ENCODE results near the gene HCK. TPM values are rescaled to one million over a fixed set of nuclear protein-coding genes. Genes with fewer than 3 reads are reported as not detected.

The HCK gene
- total and polyA plus RNA-seq, 2 experiments from 2014 or later = not detected

- H2AFZ ChIP-seq = no peak overlapping the region
- no peak for DNase-seq
- peaks cover 12% of the 10 kb centered on the region; the same call in 1 of the 2 replicates for H3K79me2 ChIP-seq (ENCODE audit: insufficient read depth)
- TF ChIP-seq EZH2phosphoT487 (IDR thresholded peaks at IDR 0.05; ENCODE audit: insufficient read depth, low read depth) (no peak), EZH2 (IDR thresholded peaks at IDR 0.05; ENCODE audit: insufficient read depth, poor library complexity, severe bottlenecking) (no peak)
- no peak overlapping the region for H3K27ac ChIP-seq
- H3K9ac ChIP-seq = no peak overlapping the region
- no peak overlapping the region for H3K4me2 ChIP-seq (ENCODE audit: unreplicated experiment)
- no peaks in the 10 kb centered on the region for H3F3A ChIP-seq (ENCODE audit: insufficient read depth)
- no peaks in the 10 kb centered on the region for H3K9me2 ChIP-seq (ENCODE audit: insufficient read depth)
- no peaks in the 10 kb centered on the region for H3K27me3 ChIP-seq (replicated peaks; ENCODE audit: insufficient read depth)
- H3K36me3 ChIP-seq (ENCODE audit: low read depth) = peaks cover 23% of the 10 kb centered on the region
- no peaks in the 10 kb centered on the region for H4K20me1 ChIP-seq (ENCODE audit: insufficient read depth)
- in situ Hi-C loops (cut with MboI) = no loop called here
- H3K9me3 ChIP-seq (ENCODE audit: low read depth) = no peaks in the 10 kb centered on the region
- H3K4me1 ChIP-seq (ENCODE audit: insufficient read depth) = no peaks in the 10 kb centered on the region
- 80 to 84% methylated on average over 3 of the region's 3 CpGs for WGBS, 2 experiments (ENCODE audit: low coverage in 1 of 2, low lambda C conversion rate in 2 of 2, missing lambda C conversion rate in 2 of 2)
- no peak overlapping the region for H3K4me3 ChIP-seq
Measured at GRCh38 chr20:32139947-32140346, 87.9 kb downstream of the HCK start.

DNA sequence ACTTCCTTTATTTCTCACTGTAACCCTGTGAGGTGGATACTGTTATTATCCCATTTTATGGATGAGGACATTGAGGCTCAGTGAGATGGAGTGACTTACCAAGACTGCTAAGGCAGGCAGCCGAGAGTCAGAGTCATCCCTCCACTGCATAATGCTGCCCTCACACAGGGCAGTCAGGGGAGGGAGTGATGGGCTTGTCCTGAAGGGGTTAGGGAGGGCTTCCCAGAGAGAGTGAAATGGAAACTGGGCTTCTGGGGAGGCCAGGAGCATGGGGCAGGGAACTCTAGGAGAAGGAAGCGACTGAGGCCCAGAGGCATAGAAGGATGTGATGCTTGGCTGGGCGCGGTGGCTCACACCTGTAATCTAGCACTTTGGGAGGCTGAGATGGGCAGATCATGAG, 88.6 kb downstream of the HCK start:
- in situ Hi-C loops (cut with MboI) = no loop called here
- TF ChIP-seq EZH2phosphoT487 (IDR thresholded peaks at IDR 0.05; ENCODE audit: insufficient read depth, low read depth) = no peak
- TF ChIP-seq EZH2 (IDR thresholded peaks at IDR 0.05; ENCODE audit: insufficient read depth, poor library complexity, severe bottlenecking) = no peak
- H3K27me3 ChIP-seq (replicated peaks; ENCODE audit: insufficient read depth) = no peaks in the 10 kb centered on the region
- no peaks in the 10 kb centered on the region for H3K4me1 ChIP-seq (ENCODE audit: insufficient read depth)
- no peaks in the 10 kb centered on the region for H3K9me2 ChIP-seq (ENCODE audit: insufficient read depth)
- H3K36me3 ChIP-seq (ENCODE audit: low read depth) = peaks cover 29% of the 10 kb centered on the region
- H3K4me3 ChIP-seq = no peak overlapping the region
- no peaks in the 10 kb centered on the region for H4K20me1 ChIP-seq (ENCODE audit: insufficient read depth)
- no peak overlapping the region for H3K27ac ChIP-seq
- no peaks in the 10 kb centered on the region for H3K9me3 ChIP-seq (ENCODE audit: low read depth)
- no peak overlapping the region for H3K4me2 ChIP-seq (ENCODE audit: unreplicated experiment)
- 96 to 100% methylated on average over 4 of the region's 4 CpGs for WGBS, 2 experiments (ENCODE audit: low coverage in 1 of 2, low lambda C conversion rate in 2 of 2, missing lambda C conversion rate in 2 of 2)
- H3K79me2 ChIP-seq (ENCODE audit: insufficient read depth) = peaks cover 6% of the 10 kb centered on the region; the same call in 1 of the 2 replicates
- no peak overlapping the region for H2AFZ ChIP-seq
- H3K9ac ChIP-seq = no peak overlapping the region
- no peaks in the 10 kb centered on the region for H3F3A ChIP-seq (ENCODE audit: insufficient read depth)
- DNase-seq = no peak

- H2AFZ ChIP-seq = no peak overlapping the region
- no peaks in the 10 kb centered on the region for H3K9me3 ChIP-seq (ENCODE audit: low read depth)
- no peak overlapping the region for H3K4me2 ChIP-seq (ENCODE audit: unreplicated experiment)
- WGBS, 2 experiments (ENCODE audit: low coverage in 1 of 2, low lambda C conversion rate in 2 of 2, missing lambda C conversion rate in 2 of 2) = 90 to 92% methylated on average over 20 to 21 of the region's 21 CpGs
- H4K20me1 ChIP-seq (ENCODE audit: insufficient read depth) = no peaks in the 10 kb centered on the region
- in situ Hi-C loops (cut with MboI) = no loop called here
- H3K79me2 ChIP-seq (ENCODE audit: insufficient read depth) = peaks cover 6% of the 10 kb centered on the region; the same call in 1 of the 2 replicates
- no peaks in the 10 kb centered on the region for H3K27me3 ChIP-seq (replicated peaks; ENCODE audit: insufficient read depth)
- no peaks in the 10 kb centered on the region for H3K9me2 ChIP-seq (ENCODE audit: insufficient read depth)
- H3K4me3 ChIP-seq = no peak overlapping the region
- H3K36me3 ChIP-seq (ENCODE audit: low read depth) = peaks cover 29% of the 10 kb centered on the region
- no peaks in the 10 kb centered on the region for H3K4me1 ChIP-seq (ENCODE audit: insufficient read depth)
- H3F3A ChIP-seq (ENCODE audit: insufficient read depth) = no peaks in the 10 kb centered on the region
- H3K9ac ChIP-seq = no peak overlapping the region
- H3K27ac ChIP-seq = no peak overlapping the region
- DNase-seq = no peak
- TF ChIP-seq EZH2phosphoT487 (IDR thresholded peaks at IDR 0.05; ENCODE audit: insufficient read depth, low read depth) (no peak), EZH2 (IDR thresholded peaks at IDR 0.05; ENCODE audit: insufficient read depth, poor library complexity, severe bottlenecking) (no peak)
Measured at GRCh38 chr20:32141465-32141980, 89.5 kb downstream of the HCK start.

DNA sequence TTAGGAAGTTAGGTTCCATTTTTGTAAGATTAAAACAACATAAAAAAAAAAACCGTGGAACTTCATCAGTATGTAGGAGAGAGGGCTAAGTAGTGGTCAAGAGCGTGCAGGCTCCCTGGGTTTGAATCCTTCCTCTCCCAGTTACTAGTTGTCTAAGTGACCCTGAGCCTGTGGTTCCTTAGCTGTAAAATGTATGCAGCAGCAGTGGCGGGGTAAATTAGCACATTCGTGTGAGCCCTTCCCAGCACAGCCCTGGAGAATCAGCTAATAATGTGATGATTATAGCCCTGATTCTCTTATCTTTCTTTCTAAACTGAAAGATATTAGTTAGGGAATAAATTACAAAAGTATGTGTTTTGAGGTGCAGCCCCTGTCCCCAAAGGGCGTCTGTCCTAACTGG, 90.0 kb downstream of the HCK start:
- Histone ChIP-seq H3K9me3 (ENCODE audit: low read depth) (no peaks in the 10 kb centered on the region), H3K4me2 (ENCODE audit: unreplicated experiment) (no peak overlapping the region), H2AFZ (no peak overlapping the region), H3K36me3 (ENCODE audit: low read depth) (peaks cover 31% of the 10 kb centered on the region), H3K4me3 (no peak overlapping the region), H3K27me3 (replicated peaks; ENCODE audit: insufficient read depth) (no peaks in the 10 kb centered on the region), H3K9me2 (ENCODE audit: insufficient read depth) (no peaks in the 10 kb centered on the region), H3K27ac (no peak overlapping the region), H3K4me1 (ENCODE audit: insufficient read depth) (no peaks in the 10 kb centered on the region), H4K20me1 (ENCODE audit: insufficient read depth) (no peaks in the 10 kb centered on the region), H3K79me2 (ENCODE audit: insufficient read depth) (peaks cover 6% of the 10 kb centered on the region; the same call in 1 of the 2 replicates), H3F3A (ENCODE audit: insufficient read depth) (no peaks in the 10 kb centered on the region), H3K9ac (no peak overlapping the region)
- WGBS, 2 experiments (ENCODE audit: low coverage in 1 of 2, low lambda C conversion rate in 2 of 2, missing lambda C conversion rate in 2 of 2) = 94 to 97% methylated on average over 5 of the region's 5 CpGs
- in situ Hi-C loops (cut with MboI) = no loop called here
- TF ChIP-seq EZH2 (IDR thresholded peaks at IDR 0.05; ENCODE audit: insufficient read depth, poor library complexity, severe bottlenecking) (no peak), EZH2phosphoT487 (IDR thresholded peaks at IDR 0.05; ENCODE audit: insufficient read depth, low read depth) (no peak)
- no peak for DNase-seq

Measured in GM23248 (cell line).